Stimulated activated CD4-positive, alpha-beta T cell treated with anti-CD3 and anti-CD28 coated beads, Interleukin-4, amount 100 ng/mL, for 24 hours (primary cell): Measurements from ENCODE around the gene N4BP3.
"Not testable (repeated sequence)": the region's sequence is repeated elsewhere in the genome, so short reads cannot be mapped to it uniquely, and the experiment has no call there.

ENCODE experiments used
- DNase-seq: peaks from one replicate; pipeline ENCODE4 v3.0.0-alpha.2; 2020

The N4BP3 gene

GRCh38 chr5:178123094-178123965 is 10.0 kb downstream of the N4BP3 start:
- no peak for DNase-seq

GRCh38 chr5:178123966-178124925 is 10.9 kb downstream of the N4BP3 start:
- DNase-seq = no peak

GRCh38 chr5:178125253-178125906 is 12.0 kb downstream of the N4BP3 start:
- DNase-seq = no peak

- no peak for DNase-seq
Observed at GRCh38 chr5:178126556-178126955, 13.2 kb downstream of the N4BP3 start.

- not testable (repeated sequence) for DNase-seq
Observed at GRCh38 chr5:178127300-178128009, 14.1 kb downstream of the N4BP3 start.

GRCh38 chr5:178129296-178129695 is 16.0 kb downstream of the N4BP3 start:
- DNase-seq = no peak

GRCh38 chr5:178130234-178130575 is 16.9 kb downstream of the N4BP3 start:
- not testable (repeated sequence) for DNase-seq

GRCh38 chr5:178130576-178131445 is 17.5 kb downstream of the N4BP3 start, which contains the start of gene RMND5B:
RMND5B (plus strand) TSS chr5:178131014; CDS start chr5:178138120, 7,106 bp downstream.
- peak; percentile 84 for DNase-seq

GRCh38 chr5:178131446-178131996 is 18.2 kb downstream of the N4BP3 start:
- DNase-seq = no peak

GRCh38 chr5:178136990-178137389 is 23.7 kb downstream of the N4BP3 start:
- no peak for DNase-seq

- no peak for DNase-seq
Observed at GRCh38 chr5:178137991-178138390, 24.7 kb downstream of the N4BP3 start.

GRCh38 chr5:178141550-178141949 is 28.2 kb downstream of the N4BP3 start:
- no peak for DNase-seq

GRCh38 chr5:178142642-178143041 is 29.3 kb downstream of the N4BP3 start:
- DNase-seq = no peak

- DNase-seq = no peak
Observed at GRCh38 chr5:178143246-178143645, 29.9 kb downstream of the N4BP3 start.

- no peak for DNase-seq
Observed at GRCh38 chr5:178143901-178144300, 30.6 kb downstream of the N4BP3 start.

GRCh38 chr5:178145965-178146820 is 32.9 kb downstream of the N4BP3 start:
- peak; percentile 73 for DNase-seq

GRCh38 chr5:178147406-178147805 is 34.1 kb downstream of the N4BP3 start:
- no peak for DNase-seq

GRCh38 chr5:178149199-178149932 is 36.0 kb downstream of the N4BP3 start:
- no peak for DNase-seq
